HG03571 (cell line): ENCODE results near the gene GPR61.

Experiments
- ATAC-seq: cut with Tn5 transposase; IDR thresholded peaks from one replicate; pipeline ENCODE4 v1.9.1; 2021; ENCODE audit not compliant: unreplicated experiment

GPR61 gene

DNA sequence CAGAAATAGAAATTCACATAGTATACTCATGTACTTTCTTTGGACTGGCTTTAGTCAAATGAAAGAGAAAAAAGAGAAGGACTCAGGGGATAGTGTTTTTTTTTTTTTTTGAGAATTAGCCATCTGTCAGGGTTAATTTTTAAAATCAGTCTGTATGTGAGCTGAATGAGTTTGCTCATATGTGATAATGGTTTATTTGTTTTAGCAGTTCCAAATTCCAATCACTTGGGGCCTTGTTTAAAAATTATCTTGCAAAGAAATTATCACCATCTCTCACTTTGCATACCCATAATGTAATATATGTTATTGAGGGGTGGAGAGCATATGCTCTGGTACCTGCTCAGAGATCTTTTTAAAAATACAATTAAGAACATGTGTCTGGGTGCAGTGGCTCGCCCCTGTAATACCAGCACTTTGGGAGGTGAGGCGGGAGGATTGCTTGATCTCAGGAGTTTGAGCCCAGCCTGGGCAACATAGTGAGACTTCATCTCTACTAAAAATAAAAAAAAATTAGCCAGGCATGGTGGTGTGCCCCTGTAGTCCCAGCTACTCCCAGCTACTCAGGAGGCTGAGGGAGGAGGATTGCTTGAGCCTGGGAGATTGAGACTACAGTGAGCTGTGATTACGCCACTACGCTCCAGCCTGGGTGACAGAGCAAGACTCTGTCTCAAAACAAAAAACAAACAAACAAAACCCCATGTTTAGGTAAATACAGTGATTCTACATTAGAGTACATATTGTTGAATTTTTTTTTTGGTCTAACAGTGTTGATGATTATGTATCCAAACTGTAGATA is 28.4 kb downstream of the GPR61 start:
- ATAC-seq, result no peak

DNA sequence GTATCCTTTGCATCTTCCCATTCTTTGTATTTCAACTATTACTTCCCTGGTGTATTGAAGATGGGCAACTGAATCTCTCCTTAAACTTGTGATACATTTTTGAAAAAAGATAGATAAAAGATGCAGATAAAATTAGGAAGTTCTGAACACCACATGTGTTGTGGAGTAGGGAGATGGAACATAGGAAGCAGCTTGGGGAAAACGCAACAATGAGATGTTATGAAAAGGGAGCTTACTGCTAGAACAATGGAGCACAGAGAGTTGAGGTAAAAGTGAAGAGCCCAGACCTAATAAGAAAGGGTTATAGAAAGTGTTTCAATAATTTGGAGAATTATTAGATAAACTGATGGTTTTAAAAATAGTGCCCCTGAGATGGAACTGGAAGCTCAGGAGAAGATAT is 29.7 kb downstream of the GPR61 start:
- no peak for ATAC-seq

DNA sequence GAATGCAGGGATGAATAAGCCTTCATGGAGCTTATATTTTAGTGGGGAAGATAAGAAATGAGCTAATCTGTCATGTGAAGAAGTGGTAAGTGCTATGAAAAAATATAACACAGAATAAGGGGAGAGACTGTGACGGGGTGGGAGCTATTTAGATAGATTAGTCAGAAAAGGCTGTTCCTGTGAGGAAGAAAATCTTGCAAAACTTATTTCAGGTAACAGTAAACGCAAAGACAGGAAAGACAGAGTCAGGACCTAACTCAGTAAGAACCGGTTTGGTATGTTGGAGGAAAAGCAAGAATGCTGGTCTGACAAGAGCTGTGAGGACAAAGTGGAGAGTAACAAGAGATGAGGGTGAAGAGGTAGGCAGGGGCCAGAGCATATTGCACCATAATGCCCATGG is 30.7 kb downstream of the GPR61 start:
- ATAC-seq, result no peak

- ATAC-seq, result no peak
Observed at GRCh38 chr1:109573785-109574184, 34.1 kb downstream of the GPR61 start.

DNA sequence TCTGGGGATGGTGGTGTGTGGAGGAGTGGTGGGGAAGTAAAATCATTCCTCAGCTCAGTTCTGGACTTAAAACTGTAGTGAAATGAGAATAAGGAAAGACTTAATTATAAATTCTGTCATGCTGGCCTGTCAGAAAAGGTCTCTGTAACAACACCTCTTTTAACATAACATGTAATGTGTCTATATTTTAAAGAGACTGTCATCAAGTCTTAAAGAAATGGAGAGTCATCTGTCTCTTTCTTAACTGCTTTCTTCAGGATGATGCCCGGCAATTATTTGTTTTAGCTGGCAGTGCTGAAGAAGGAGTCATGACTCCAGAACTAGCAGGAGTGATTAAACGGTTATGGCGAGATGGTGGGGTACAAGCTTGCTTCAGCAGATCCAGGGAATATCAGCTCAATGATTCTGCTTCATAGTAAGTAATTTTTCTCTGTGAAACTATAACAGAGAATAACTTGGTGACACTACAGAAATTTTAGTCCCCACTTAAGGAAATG is 39.3 kb downstream of the GPR61 start:
- ATAC-seq, result no peak

- ATAC-seq, result no peak
Observed at GRCh38 chr1:109579491-109579890, 39.8 kb downstream of the GPR61 start.

- no peak for ATAC-seq
Observed at GRCh38 chr1:109582021-109582420, 42.3 kb downstream of the GPR61 start.

DNA sequence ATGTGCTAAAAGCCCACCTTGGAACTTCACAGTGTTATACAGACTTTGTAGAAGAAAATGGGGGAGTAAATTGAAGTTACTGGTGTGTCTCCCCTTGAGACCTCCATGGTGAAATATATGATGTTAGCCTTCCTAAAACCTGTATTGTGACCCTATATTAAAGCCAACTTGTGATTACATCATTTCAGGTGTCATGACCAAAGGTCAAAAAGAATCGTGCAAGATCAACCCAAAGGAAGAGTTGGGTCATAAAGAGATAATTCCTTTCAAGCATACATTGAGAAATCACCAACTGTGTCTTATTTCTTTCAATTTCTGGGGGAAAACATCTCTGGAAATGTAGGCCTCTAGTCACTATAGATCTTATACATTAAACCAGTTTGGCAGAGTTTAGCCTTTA is 45.1 kb downstream of the GPR61 start:
- ATAC-seq, result no peak

DNA sequence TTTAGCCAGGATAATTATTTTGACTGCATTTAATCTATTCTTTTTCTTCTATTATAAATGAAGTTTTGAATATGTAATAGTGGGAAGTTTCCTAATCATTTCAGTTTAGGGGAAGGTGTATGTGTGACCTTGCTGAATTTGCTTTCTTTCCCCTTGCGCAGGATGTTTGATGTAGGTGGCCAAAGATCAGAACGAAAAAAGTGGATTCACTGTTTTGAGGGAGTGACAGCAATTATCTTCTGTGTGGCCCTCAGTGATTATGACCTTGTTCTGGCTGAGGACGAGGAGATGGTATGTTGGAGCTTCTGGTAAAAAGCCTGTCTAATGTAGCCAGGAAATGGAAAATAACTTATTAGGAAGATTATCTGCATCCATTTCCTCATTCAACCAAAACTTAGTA is 46.4 kb downstream of the GPR61 start:
- no peak for ATAC-seq

DNA sequence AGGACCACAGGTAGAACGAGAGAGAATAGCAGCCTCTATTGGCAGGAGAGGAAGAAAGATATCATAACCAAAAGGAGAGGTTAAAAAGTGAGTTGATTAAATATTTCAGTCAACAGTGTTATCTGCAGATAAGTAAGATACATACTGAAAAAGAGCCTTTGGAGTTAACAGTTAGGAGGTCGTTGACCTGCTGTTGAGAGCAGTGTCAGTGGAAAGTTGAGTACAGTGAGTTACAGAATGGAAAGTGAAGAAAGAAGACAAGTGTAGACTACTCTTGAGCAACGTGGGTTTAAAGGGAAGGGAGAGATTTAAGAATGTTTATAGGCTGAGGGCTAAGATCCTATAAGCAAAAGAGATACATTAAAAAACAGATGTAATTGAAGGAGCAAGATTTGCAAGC is 49.5 kb downstream of the GPR61 start:
- ATAC-seq, result no peak

DNA sequence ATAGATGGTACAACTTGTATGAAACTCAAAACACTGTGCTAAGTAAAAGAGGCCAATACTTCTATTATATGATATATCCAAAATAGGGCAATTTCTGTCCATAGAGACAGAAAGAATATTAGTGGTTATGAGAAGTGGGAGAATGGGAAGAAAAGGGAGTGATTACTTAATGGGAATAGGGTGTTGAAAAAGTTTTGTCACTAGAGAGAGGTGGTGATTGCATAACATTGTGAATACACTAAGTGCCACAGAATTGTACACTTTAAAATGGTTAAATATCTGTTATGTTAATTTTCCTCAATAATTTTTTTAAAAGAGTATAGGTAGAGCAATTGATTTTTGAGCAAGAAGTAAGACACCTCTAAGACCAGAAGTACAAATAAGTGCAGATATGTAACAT is 50.0 kb downstream of the GPR61 start:
- no peak for ATAC-seq

DNA sequence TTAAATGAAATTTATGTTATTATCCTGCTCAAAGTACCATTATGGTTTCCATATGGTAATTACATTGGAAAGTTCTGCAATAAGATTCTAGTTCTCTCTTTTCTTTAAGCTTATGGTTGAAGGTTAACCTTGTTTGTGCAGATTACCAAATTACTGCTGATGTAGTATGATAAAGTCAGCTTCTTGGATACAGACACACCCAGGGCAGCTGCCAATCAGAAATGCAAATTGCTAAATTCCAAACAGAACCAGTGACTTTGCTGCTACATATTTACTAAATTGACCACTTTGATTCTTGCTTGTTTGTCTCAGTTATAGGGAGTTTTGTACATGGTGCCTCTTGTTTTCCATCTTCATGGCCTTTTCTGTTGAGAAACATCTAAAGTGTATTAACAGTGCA is 53.2 kb downstream of the GPR61 start:
- ATAC-seq, result no peak

- ATAC-seq, result no peak
Observed at GRCh38 chr1:109595531-109595930, 55.9 kb downstream of the GPR61 start.
